ENCODE measurements around the gene ROBO2.
"Not testable (repeated sequence)": the region's sequence is repeated elsewhere in the genome, so short reads cannot be mapped to it uniquely, and the experiment has no call there.

Gene ROBO2

DNA sequence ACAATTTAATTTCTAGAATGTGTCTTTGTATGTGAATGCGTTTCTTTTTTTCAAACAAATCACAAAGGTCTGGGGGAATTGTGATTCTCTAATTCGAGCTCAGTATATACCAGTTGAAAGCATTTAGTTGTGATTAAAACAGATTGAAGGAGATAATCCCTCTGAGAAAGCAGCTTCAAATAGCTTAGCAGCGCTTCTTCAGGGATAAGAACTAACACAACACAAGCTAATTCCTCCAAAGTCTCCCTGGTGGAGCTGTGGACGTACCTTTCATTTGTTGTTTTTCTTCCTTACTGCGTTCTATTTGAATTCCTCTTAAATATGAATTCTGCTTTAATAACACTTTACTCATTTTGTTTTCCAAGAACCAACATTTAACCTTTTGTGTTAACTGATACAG is 286.7 kb downstream of the ROBO2 start:
- no peak for DNase-seq (ENCODE audit: low read depth in 3 of 3)

DNA sequence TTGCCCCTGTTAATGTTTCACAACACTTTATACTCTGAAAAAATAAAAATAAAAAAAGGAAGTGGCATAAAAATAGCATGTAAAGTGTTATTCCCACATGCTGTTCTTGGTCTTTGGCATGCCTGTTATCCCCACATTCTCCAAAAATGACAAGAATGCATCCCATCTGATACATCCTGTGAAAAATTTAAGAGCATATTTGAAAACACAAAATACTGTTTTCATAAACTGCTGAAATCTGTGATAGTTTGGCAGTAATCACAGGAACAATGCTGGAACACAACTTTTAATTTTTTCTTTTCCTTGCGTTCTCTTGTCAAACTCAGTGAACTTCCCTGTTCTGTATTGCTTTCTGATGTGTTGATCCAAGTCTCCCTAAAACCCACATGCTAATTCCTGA is 288.8 kb downstream of the ROBO2 start:
- DNase-seq (ENCODE audit: low read depth in 3 of 3): no peak

DNA sequence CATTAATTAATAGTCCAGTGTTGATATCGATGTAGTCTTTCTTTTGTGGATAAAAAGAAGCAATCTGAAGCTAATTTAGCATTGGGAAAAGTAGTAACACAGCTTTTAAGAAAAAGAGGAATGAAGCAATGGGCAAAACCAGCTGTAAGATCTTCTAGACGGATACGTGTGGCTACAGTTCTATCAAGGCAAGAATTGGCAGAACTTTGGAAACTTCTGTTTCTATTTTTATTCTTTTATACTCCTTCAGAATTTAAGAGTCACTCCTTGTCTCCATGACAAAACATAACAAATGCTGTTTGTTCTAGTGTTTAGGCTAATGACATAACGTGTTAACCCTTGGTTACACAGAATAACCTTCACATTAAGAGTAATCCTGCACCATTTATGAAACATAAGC is 289.2 kb downstream of the ROBO2 start:
- no peak for DNase-seq (ENCODE audit: low read depth in 3 of 3)

DNA sequence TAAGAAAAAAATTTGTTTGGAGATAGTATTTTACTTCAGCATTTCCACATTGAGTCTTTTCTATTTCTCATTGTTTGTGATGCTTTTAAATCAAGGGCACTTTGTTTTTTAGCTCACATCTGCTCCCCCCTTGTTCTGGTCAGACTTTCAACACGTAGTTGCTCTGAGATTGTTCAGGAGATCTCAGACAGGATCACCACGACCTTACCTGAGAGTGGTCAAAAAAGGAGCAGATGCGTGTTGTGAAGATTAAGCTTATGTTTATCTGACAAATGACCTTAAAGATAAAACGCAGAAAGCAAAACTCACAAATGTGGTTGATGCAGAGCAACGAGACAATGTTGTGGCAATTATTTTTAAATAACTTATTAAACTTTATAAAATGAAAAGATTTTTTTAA is 298.3 kb downstream of the ROBO2 start:
- no peak for DNase-seq (ENCODE audit: low read depth in 3 of 3)

- DNase-seq (ENCODE audit: low read depth in 3 of 3): no peak
These were observed 302.1 kb downstream of the ROBO2 start for GRCh38 chr3:77342027-77342426.

- DNase-seq (ENCODE audit: low read depth in 3 of 3): no peak
These were observed 302.8 kb downstream of the ROBO2 start for GRCh38 chr3:77342688-77343087.

GRCh38 chr3:77345009-77345408 is 305.1 kb downstream of the ROBO2 start:
- DNase-seq (ENCODE audit: low read depth in 3 of 3): no peak

GRCh38 chr3:77348244-77348855 is 308.5 kb downstream of the ROBO2 start:
- no peak for DNase-seq (ENCODE audit: low read depth in 3 of 3)

DNA sequence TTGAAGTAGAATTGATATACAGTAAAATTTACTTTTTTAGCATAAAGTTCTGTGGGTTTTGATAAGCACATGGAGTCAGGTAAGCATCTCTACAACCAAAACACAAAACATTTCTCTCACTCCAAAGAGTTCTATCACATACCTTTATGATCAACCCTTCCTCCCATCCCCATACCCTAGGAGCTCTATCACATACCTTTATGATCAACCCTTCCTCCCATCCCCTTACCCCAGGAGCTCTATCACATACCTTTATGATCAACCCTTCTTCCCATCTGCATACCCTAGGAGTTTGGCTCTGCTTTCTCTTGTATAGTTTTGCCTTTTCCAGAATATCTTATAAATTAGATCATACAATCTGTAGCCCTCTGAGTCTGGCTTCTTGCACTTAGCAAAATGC is 315.1 kb downstream of the ROBO2 start:
- no peak for DNase-seq (ENCODE audit: low read depth in 3 of 3)

GRCh38 chr3:77362936-77363335 is 323.0 kb downstream of the ROBO2 start:
- no peak for DNase-seq (ENCODE audit: low read depth in 3 of 3)

- no peak for DNase-seq (ENCODE audit: low read depth in 3 of 3)
These were observed 325.3 kb downstream of the ROBO2 start for GRCh38 chr3:77365152-77365551.

GRCh38 chr3:77370413-77370812 is 330.5 kb downstream of the ROBO2 start:
- no peak for DNase-seq (ENCODE audit: low read depth in 3 of 3)

GRCh38 chr3:77372018-77372417 is 332.1 kb downstream of the ROBO2 start:
- no peak for DNase-seq (ENCODE audit: low read depth in 3 of 3)

DNA sequence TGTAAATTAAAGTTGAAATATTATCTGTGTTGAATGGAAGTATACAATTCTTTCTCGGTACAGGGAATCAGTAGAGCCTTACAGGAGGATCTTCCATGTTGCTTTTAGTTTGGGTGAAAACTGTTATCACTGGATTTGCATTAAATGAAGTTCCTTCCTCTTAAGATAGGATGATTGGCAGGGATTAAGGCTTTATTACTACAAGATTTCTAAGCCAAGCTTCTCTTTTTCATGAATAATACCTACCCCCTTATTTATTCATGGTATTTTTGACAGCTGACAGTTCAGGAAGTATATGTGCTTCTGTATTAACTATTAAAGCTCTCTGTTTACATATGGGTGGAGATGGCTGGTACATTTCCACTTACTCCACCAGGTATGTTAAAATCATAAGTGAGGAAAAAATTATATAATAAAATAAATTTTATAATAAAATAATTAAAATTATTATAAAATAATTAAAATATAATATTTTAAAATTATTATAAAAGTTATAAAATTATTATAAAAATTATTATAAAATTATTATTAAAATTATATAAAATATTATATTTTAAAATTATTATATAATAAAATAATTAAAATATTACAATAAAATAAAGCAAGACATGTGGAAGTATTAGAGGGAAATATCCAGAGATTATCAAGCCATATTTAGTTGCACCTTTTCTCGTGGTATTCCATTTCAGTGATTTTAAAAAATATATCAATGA is 332.9 kb downstream of the ROBO2 start:
- no peak for DNase-seq (ENCODE audit: low read depth in 3 of 3)

- no peak for DNase-seq (ENCODE audit: low read depth in 3 of 3)
These were observed 333.7 kb downstream of the ROBO2 start for GRCh38 chr3:77373619-77374018.

- no peak for DNase-seq (ENCODE audit: low read depth in 3 of 3)
These were observed 336.6 kb downstream of the ROBO2 start for GRCh38 chr3:77376511-77376910.

DNA sequence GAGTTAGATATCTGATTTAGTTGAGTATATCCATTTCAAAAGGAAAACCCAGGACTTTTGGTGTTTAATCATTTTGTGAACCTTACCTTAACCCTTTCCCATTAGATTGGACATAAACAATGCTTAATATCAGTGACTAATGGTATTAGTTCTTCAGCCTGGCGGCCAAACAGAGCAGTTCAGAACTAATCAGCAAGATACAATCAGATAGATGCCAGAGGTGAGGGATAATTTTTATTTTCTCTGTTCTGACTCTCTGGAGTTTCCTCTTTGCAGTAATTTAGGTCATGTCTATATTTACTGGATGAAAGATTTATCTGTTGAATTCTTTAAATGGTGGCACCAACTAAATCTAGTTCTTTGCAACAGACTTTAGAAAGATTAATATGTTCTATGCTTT is 337.8 kb downstream of the ROBO2 start:
- DNase-seq (ENCODE audit: low read depth in 3 of 3): no peak

GRCh38 chr3:77380136-77380535 is 340.2 kb downstream of the ROBO2 start:
- DNase-seq (ENCODE audit: low read depth in 3 of 3): no peak

DNA sequence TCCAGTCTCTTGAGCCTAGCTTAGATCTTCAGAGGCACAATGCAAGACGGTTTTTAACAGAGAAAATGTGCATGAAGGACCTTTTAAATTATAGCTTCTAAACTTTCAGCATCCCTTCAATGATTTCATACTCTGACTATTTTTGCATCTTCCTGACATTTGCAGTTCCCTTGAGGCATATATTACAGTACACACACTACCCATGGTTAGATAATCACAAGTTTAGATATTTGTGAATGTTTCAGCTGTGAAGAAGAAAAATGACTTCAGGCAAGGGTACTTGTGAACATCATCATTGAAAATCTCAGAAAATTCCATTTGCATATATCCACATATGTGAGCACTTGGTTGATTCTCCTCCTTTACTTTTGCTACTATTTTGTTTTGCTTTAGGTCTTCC is 341.5 kb downstream of the ROBO2 start:
- DNase-seq (ENCODE audit: low read depth in 3 of 3): no peak

DNA sequence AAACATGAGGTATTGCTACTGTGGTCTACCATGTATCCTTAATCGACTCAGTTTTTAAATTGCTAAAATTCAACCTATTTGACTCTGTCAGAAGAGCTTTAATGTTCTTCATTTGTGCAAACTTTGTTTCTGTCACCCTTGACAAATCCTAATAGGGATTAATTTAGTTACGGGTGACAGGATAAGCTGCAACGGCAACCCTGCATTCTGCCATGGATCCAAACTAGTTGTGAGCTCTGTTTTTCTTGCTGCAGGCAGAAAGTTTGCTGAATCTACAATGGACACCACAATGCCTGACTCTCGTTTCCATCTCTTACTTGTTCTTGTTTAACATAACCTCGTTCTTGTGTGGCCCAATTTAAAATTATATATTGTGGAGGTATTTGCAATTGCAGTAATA is 352.3 kb downstream of the ROBO2 start:
- no peak for DNase-seq (ENCODE audit: low read depth in 3 of 3)

DNA sequence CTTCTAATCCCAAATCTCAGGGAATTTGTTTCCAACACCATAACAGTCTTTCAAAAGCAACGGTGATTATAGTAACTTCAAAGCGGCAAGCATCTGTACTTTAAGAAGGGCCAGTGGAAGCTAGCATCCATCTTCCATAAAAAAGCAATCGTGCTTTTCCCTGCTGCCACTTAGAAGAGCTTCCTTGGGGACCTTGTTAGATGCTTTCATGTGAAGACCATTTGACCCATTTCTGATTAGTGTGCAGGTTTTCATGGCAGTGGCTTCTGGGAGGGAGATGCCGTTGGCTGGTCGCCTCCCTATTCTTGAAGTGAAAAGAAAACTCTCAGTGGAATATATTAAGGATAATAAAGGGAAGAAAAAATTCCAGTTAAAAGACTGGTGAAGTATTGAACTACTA is 354.1 kb downstream of the ROBO2 start:
- DNase-seq (ENCODE audit: low read depth in 3 of 3): no peak

DNA sequence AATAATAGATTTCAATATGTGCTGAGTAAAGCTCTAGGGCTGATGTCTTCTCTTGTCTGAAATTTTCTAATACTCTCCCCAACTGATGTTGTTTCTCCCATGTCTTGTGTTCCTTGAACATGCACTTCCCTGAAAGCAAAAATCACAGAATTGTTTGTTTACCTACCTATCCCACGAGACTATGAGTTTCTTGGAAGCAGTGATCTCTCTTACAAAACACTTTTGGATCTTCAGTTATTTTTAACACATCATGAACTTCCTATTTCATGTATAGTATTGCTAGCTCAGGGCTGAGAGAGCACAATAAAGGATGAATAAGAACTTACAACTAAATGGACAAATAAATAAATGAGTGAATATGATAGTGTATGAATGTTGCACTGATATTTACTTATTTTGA is 365.0 kb downstream of the ROBO2 start:
- no peak for DNase-seq (ENCODE audit: low read depth in 3 of 3)

DNA sequence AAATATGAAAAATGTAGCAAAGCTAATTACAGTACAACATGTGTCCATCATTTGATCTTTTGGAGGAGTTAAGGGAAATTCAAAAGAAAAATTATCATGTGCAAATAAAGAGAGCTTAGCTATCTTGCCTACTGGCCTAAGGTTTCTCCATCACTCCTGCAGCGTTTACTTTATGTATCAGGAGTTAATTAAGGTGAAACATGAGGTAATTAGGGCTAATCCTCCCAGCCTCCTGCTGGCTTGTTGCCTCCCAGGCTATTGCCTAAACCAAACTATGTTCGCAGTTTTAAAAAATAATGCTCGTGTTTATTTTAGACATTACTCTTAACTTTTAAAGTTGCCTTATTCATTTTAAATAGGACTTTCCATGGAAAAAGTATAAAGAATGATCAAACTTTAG is 367.5 kb downstream of the ROBO2 start:
- DNase-seq (ENCODE audit: low read depth in 3 of 3): no peak

GRCh38 chr3:77410334-77410733 is 370.4 kb downstream of the ROBO2 start:
- DNase-seq (ENCODE audit: low read depth in 3 of 3): not testable (repeated sequence)

Data from stimulated activated CD4-positive, alpha-beta T cell treated with anti-CD3 and anti-CD28 coated beads, TNF-alpha, amount 100 ng/mL, for 48 hours (primary cell).